AG09319 (cell line): ENCODE data around the gene MPDZ.
"Not testable (repeated sequence)": the region's sequence is repeated elsewhere in the genome, so short reads cannot be mapped to it uniquely, and the experiment has no call there.

Experiments
- DNase-seq: peaks from one replicate; pipeline ENCODE4 v3.0.0-alpha.2; 2010; ENCODE audit warnings: low read depth; ENCODE audit errors: extremely low read depth
- CTCF ChIP-seq: IDR thresholded peaks from 2 replicates; pipeline ENCODE4 v1.5.1; 2011; ENCODE audit warnings: low read depth, mild to moderate bottlenecking, inconsistent platforms, low read length, moderate library complexity

Gene MPDZ

GRCh38 chr9:13228431-13228830 lies 51.1 kb downstream of the MPDZ start:
- DNase-seq = no peak
- no peak for TF ChIP-seq CTCF

- TF ChIP-seq CTCF = no peak
- DNase-seq = no peak
These were observed 55.1 kb downstream of the MPDZ start for GRCh38 chr9:13224366-13224765.

GRCh38 chr9:13222733-13223132 lies 56.8 kb downstream of the MPDZ start:
- not testable (repeated sequence) for DNase-seq

- DNase-seq = no peak
- TF ChIP-seq CTCF = no peak
These were observed 57.8 kb downstream of the MPDZ start for GRCh38 chr9:13221741-13222140.

GRCh38 chr9:13220837-13221236 lies 58.7 kb downstream of the MPDZ start:
- no peak for DNase-seq
- no peak for TF ChIP-seq CTCF

GRCh38 chr9:13215791-13216554 lies 63.5 kb downstream of the MPDZ start:
- DNase-seq = no peak
- no peak for TF ChIP-seq CTCF

GRCh38 chr9:13213998-13214397 lies 65.5 kb downstream of the MPDZ start:
- TF ChIP-seq CTCF = no peak
- DNase-seq = no peak

- DNase-seq = no peak
- TF ChIP-seq CTCF = peak; percentile 17
These were observed 66.2 kb downstream of the MPDZ start for GRCh38 chr9:13213337-13213736.
